Stimulated activated CD4-positive, alpha-beta T cell treated with anti-CD3 and anti-CD28 coated beads, Interleukin-2, amount 100 ng/mL, for 24 hours (primary cell): ENCODE data around the gene RNF157.
"Not testable (repeated sequence)": the region's sequence is repeated elsewhere in the genome, so short reads cannot be mapped to it uniquely, and the experiment has no call there.

Experiments used
- DNase-seq, 2 donors: peaks; one replicate each; pipeline ENCODE4 v3.0.0-alpha.2; 2020

The RNF157 gene

DNA sequence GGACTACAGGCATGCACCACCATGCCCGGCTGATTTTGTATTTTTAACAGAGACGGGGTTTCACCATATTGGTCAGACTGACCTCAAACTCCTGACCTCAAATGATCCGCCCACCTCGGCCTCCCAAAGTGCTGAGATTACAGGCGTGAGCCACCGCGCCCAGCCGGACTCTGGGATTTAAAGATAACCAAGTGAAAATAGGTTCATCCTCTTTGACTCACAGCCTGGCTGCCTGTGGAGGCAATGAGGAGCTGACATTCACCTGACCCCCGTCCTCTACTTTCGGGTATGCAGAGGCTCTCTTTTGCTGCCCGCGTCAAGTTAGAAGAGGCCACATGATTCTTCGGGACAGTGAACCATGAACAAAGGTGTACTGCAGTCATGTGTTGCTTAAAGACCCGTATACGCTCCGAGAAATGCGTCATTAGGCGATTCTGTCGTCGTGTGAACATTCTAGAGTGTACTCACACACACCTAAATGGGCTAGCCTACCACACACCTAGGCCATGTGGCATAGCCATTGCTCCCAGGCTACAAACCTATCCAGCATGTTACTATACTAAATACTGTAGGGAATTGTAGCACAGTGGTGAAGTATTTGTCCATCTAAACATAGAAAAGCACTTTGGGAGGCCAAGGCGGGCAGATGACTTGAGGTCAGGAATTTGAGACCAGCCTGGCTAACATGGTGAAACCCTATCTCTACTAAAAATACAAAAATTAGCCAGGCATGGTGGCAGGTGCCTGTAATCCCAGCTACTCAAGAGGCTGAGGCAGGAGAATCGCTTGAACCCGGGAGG lies 12.9 kb upstream of the RNF157 start:
- DNase-seq: not testable (repeated sequence)

- peak; percentile 41 to 46 for DNase-seq
Measured at GRCh38 chr17:76252040-76252954, 12.0 kb upstream of the RNF157 start.

DNA sequence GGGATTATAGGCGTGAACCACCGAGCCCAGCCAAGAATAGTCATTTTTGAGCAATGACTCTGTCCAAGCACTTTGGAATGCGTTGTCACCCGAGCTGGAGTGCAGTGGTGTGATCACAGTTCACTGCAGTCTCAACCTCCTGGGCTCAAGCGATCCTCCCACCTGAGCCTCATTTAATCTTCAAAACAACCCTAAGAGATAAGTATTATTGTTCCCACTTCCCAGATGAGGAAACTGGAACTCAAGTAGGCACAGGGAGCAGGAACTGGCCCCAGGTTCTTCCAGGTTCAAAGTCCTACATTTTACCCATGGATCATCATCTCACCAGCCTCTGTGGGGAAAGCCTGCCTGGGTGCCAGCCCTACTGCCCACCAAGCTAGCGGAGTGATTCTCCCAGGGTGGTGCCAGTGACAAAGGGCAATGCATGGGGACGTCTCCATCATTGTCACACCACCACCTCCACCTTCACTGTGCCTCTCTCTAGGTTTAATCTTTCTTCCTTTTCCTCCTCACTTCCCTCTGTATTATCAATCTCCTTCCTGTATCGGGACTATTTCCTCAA lies 11.3 kb upstream of the RNF157 start:
- DNase-seq: no peak

- no peak for DNase-seq
Measured at GRCh38 chr17:76250141-76250540, 9.8 kb upstream of the RNF157 start.

- DNase-seq: no peak
Measured at GRCh38 chr17:76248013-76248782, 7.9 kb upstream of the RNF157 start.

DNA sequence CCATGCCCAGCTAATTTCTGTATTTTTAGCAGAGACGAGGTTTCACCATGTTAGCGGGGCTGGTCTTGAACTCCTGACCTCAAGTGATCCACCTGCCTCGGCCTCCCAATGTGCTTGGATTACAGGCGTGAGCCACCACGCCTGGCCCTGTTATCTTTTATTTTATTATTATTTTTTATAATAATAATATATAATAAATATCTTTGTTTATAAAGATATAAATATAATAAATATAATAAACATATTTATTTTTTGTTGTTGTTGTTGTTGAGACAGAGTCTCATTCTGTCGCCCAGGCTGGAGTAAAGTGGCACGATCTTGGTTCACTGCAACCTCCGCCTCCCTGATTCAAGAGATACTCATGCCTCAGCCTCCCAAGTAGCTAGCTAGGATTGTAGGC lies 7.0 kb upstream of the RNF157 start:
- DNase-seq: no peak

- DNase-seq: peak; percentile 49 to 58
Measured at GRCh38 chr17:76246080-76247066, 6.1 kb upstream of the RNF157 start.

DNA sequence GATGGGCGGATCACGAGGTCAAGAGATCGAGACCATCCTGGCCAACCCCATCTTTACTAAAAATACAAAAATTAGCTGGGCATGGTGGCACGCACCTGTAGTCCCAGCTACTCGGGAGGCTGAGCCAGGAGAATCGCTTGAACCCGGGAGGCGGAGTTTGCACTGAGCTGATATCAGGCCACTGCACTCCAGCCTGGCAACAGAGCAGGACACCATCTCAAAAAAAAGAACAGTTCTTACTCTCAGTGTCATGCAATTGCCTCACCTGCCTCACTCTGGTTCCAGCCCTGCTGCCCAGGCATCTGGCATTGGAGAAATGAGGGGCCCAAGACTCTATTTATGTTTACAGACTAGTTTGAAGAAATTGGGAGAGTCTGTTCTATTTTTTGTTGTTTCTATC lies 4.4 kb upstream of the RNF157 start:
- DNase-seq: not testable (repeated sequence)

GRCh38 chr17:76243826-76244679 lies 3.8 kb upstream of the RNF157 start:
- DNase-seq: no peak

DNA sequence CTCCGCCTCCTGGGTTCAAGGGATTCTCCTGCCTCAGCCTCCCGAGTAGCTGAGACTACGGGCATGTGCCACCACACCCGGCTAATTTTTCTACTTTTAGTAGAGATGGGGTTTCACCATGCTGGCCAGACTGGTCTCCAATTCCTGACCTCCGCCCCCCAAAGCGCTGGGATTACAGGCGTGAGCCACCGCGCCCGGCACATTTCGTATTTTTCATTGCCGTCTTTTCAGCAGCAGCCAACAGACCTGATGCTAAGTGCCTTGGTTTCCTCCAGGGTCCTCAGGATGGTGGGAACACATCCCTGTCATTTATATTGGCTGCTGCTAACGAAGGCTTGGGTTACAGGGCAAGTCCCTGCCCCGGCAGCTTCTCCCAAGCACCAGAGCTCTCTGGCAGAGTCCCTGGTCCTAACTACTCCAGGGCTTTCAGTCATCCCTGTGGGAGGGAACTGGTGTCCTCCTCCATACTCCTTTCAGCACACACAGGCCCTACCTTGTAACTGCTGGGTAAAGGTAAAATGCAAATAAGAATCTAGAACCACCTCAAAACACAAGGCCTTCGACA lies 1.5 kb upstream of the RNF157 start:
- DNase-seq: no peak

DNA sequence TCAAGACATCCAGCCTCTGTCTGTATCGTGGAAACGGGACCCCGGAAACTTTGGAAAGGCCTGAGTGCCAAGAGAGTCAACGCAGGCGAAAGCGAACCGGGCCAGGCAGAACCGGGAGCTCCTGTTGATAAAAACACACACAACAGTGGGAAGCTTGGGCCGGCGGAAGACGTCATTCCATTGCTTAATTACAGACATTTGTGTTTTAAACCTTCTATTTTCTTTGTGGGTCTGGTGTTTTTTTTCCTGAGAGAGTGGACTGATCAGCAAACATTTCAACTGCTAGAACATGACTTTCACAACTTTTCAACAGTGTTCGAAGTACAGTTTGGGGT lies 878 bp upstream of the RNF157 start:
- DNase-seq: no peak

GRCh38 chr17:76239538-76240274 lies 587 bp downstream of the RNF157 start:
- DNase-seq: peak in 1 of 2 donors; percentile 12

DNA sequence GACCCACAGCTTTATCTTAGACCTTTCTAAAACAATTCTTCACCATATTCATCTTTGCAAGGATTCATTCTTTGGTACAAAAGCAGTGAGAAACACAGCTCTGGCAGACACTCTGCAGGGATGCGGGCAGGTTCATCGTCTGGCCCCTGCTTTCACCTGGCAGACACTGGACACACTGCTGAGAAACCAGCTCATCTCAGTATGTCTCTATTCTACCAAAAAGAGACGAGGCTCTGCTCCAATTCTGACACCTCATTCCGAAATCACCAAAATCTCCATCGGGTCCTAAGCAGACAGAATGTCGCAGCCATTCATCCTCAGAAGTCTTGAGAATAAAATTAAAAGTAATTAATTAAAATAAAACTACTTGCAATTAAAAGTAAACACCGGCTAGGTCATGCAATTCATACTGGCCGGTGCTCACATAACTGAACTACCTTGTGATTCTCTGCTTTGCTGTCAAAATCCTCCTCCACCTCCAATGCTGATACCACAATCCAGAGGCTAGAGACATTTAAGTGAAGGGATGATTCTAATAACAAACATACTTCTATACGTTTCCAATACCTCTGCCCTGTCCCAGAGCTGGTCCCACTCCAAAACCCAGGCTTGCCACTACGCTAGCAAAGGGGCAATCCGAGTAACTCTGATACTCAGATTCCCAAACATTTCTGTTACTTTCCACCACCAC lies 1.3 kb downstream of the RNF157 start:
- no peak for DNase-seq

- DNase-seq: no peak
Measured at GRCh38 chr17:76237859-76238313, 2.4 kb downstream of the RNF157 start.

DNA sequence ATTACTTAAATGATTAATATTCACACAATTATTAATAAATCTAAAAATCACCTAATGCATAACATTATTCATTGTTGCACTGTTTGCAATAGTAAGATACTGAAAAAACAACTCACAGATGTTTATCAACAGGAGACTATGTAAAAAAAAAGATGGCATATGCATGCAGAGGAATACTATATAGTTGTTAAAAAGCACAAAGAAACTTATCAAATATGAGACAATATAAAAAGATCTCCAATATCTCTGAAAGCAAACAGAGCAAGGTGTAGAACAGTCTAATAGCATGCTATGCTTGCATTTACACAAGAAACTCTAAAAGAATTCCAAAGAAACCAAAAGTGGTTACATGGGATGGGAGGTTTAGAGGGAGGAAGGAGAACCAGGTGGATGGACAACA lies 3.7 kb downstream of the RNF157 start:
- DNase-seq: no peak

- DNase-seq: no peak
Measured at GRCh38 chr17:76235883-76236282, 4.4 kb downstream of the RNF157 start.

DNA sequence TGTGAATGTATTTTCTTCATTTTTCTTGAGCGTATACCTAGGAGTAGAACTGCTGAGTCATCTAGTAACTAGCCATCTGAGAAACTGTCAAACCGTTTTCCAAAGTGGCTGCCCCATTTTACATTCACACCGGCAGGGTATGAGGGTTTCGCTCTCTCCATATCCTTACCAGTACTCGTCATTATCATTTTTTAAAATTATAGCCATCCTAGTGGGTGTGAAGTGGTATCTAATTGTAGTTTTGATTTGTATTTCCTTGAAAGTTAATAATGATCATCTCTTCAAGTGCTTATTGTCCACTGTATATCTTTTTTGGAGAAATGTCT lies 6.0 kb downstream of the RNF157 start:
- DNase-seq: no peak

GRCh38 chr17:76233588-76234353 lies 6.5 kb downstream of the RNF157 start:
- no peak for DNase-seq
